CD14-positive monocyte (primary cell): ENCODE data around the gene PTPRD. TPM values are rescaled to one million over a fixed set of nuclear protein-coding genes. Genes with fewer than 3 reads are reported as not detected.

Experiments
- DNase-seq, 3 donors: peaks; one replicate each; pipeline ENCODE4 v3.0.0-alpha.2; 2011 to 2022
- H2AFZ ChIP-seq: 2 replicates; pipeline ENCODE4 v1.6.0; 2012; ENCODE audit warnings: mild to moderate bottlenecking, low read depth, low read length, inconsistent platforms; ENCODE audit not compliant: insufficient read depth, poor library complexity, severe bottlenecking
- H3K27ac ChIP-seq, 2 donors: 1 replicate in 1 of 2; 2 replicates in 1 of 2; pipeline ENCODE4 v1.5.1; 2012 to 2013; ENCODE audit warnings: low read length in 2 of 2, control low read depth in 1 of 2, inconsistent platforms in 1 of 2, low read depth in 1 of 2, mild to moderate bottlenecking in 1 of 2
- H3K27me3 ChIP-seq, 2 donors: one replicate each; pipeline versions ENCODE4 v1.6.0 to v1.6.1; 2011 to 2013; ENCODE audit warnings: low read length in 2 of 2; ENCODE audit not compliant: control insufficient read depth in 2 of 2, insufficient read depth in 2 of 2
- H3K36me3 ChIP-seq, 2 donors: replicated peaks in 1 of 2; 1 replicate in 1 of 2; 2 replicates in 1 of 2; pipeline versions ENCODE4 v1.5.1 to v1.6.1; 2012 to 2013; ENCODE audit warnings: low read length in 2 of 2, control low read depth in 1 of 2, inconsistent platforms in 1 of 2, mild to moderate bottlenecking in 1 of 2; ENCODE audit not compliant: insufficient read depth in 2 of 2, control insufficient read depth in 1 of 2
- H3K4me1 ChIP-seq, 2 donors: 1 replicate in 1 of 2; 2 replicates in 1 of 2; pipeline versions ENCODE4 v1.5.1 to v1.6.1; 2012 to 2013; ENCODE audit warnings: low read length in 2 of 2, control low read depth in 1 of 2, inconsistent platforms in 1 of 2, mild to moderate bottlenecking in 1 of 2, moderate library complexity in 1 of 2; ENCODE audit not compliant: insufficient read depth in 2 of 2, control insufficient read depth in 1 of 2
- H3K4me2 ChIP-seq: replicated peaks from 2 replicates; pipeline ENCODE3; 2012; ENCODE audit warnings: low read length, moderate library complexity, mild to moderate bottlenecking; ENCODE audit not compliant: poor library complexity, severe bottlenecking; ENCODE audit errors: extremely low read depth
- H3K4me3 ChIP-seq, 3 experiments: fragments of 200-600 bp in 1 of 3; sonication (generic) in 1 of 3; replicated peaks in 1 of 3; 1 replicate in 2 of 3; 2 replicates in 1 of 3; pipeline ENCODE4 v1.5.1; 2011 to 2013; ENCODE audit warnings: low read length in 3 of 3, mild to moderate bottlenecking in 3 of 3, control low read depth in 2 of 3, low read depth in 2 of 3, inconsistent platforms in 1 of 3, moderate library complexity in 1 of 3
- H3K79me2 ChIP-seq: 2 replicates; pipeline ENCODE4 v1.6.0; 2012; ENCODE audit warnings: mild to moderate bottlenecking, control low read depth, inconsistent platforms, low read length, moderate library complexity; ENCODE audit not compliant: insufficient read depth
- H3K9ac ChIP-seq: 2 replicates; pipeline ENCODE4 v1.6.0; 2017; ENCODE audit warnings: low read length, mild to moderate bottlenecking; ENCODE audit not compliant: insufficient read depth, poor library complexity, severe bottlenecking
- H3K9me3 ChIP-seq, 2 donors: replicated peaks in 1 of 2; 1 replicate in 1 of 2; 2 replicates in 1 of 2; pipeline versions ENCODE4 v1.5.1 to v1.6.1; 2012 to 2013; ENCODE audit warnings: low read length in 2 of 2, control low read depth in 1 of 2; ENCODE audit not compliant: control insufficient read depth in 1 of 2, insufficient read depth in 1 of 2
- H4K20me1 ChIP-seq: 2 replicates; pipeline ENCODE4 v1.6.0; 2012; ENCODE audit warnings: mild to moderate bottlenecking, low read length, control low read depth, moderate library complexity; ENCODE audit not compliant: insufficient read depth
- H3K27ac Mint-ChIP-seq, 7 donors: one replicate each; pipeline ENCODE4 v1.8.0; 2020; ENCODE audit warnings: mild to moderate bottlenecking in 7 of 7, mixed read lengths in 7 of 7, moderate library complexity in 6 of 7, inconsistent platforms in 2 of 7
- H3K27me3 Mint-ChIP-seq, 3 donors: one replicate each; pipeline ENCODE4 v1.8.0; 2021 to 2022; ENCODE audit warnings: low read depth in 3 of 3, mild to moderate bottlenecking in 3 of 3, mixed read lengths in 3 of 3, moderate library complexity in 3 of 3, inconsistent platforms in 1 of 3
- H3K36me3 Mint-ChIP-seq, 2 donors: one replicate each; pipeline ENCODE4 v1.8.0; 2020; ENCODE audit warnings: mixed read lengths in 2 of 2, inconsistent platforms in 1 of 2, mild to moderate bottlenecking in 1 of 2
- H3K4me1 Mint-ChIP-seq: one replicate; pipeline ENCODE4 v1.8.0; 2020; ENCODE audit warnings: mild to moderate bottlenecking, mixed read lengths
- H3K4me3 Mint-ChIP-seq, 2 donors: one replicate each; pipeline ENCODE4 v1.8.0; 2020; ENCODE audit warnings: mild to moderate bottlenecking in 2 of 2, mixed read lengths in 2 of 2, moderate library complexity in 1 of 2
- H3K9me3 Mint-ChIP-seq, 7 donors: one replicate each; pipeline ENCODE4 v1.8.0; 2020 to 2022; ENCODE audit warnings: mixed read lengths in 7 of 7, mild to moderate bottlenecking in 6 of 7, moderate library complexity in 6 of 7, inconsistent platforms in 2 of 7
- WGBS: methylation state at CpG from one replicate; pipeline ENCODE4 v1.1.5; 2013; ENCODE audit warnings: missing lambda C conversion rate; ENCODE audit not compliant: insufficient coverage; 5-methylcytosine and 5-hydroxymethylcytosine counted together
- intact Hi-C, 2 donors: fragments of 100-400 bp; cut with micrococcal nuclease; formaldehyde crosslinking; loops; one replicate each; pipeline versions ENCODE4 v1.15.0 to v1.15.1; 2023
- polyA plus RNA-seq, 3 donors: library from polyadenylated mRNA; depleted of rRNA in 1 of 3; unstranded in 2 of 3; stranded (reverse) in 1 of 3; fragments of 300-500 nt in 2 of 3; fragments of >200 nt in 1 of 3; fragmentation: Illumina TruSeq in 2 of 3; gene quantifications; 1 replicate in 2 of 3; 2 replicates in 1 of 3; pipeline ENCODE4 v1.2.3, GENCODE V29; 2012 to 2021
- TF ChIP-seq, protein P1 (sequence below): fragments of 200-600 bp; IDR thresholded peaks from one replicate; pipeline ENCODE4 v1.8.0; 2022; ENCODE audit warnings: antibody characterized with exemption, mild to moderate bottlenecking

PTPRD gene
- polyA plus RNA-seq, 3 donors = not detected

DNA sequence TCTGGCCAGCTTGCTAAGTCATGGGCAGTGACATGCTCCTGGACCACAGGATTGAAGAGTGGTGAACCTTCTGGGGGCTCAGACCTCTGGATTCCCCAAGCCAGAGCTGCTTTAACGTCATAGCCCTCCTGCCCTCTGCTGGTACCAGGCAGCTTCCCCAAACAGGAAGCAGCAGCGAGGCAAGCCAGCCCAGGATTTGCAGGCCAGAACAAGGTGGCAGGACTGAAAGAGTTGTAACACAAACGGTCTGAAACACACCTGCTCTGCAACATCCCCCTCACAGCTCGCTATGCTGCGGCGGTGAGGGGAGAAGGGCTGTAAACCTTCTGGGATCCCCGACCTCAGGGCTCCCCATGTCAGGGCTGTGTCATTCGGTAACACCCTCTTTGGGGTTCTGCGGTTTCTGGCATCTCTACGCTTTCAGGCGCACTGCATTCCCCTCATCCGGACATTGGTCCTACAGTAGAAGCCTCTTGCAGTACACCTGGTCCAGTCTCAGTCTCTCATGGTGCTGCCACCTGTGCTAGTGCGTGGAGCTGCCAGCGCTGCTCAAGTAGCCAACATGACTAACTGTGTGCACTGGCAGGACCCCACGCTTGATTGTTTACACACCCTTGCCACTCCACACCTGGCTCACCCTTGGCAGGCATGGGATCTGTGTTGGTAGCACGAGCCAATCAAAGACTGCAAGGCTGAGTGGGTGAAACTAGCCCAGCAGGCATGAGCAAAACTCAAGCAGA is 893.3 kb downstream of the PTPRD start:
- 89% methylated on average over 15 of the region's 16 CpGs for WGBS
- TF ChIP-seq, protein P1, sequence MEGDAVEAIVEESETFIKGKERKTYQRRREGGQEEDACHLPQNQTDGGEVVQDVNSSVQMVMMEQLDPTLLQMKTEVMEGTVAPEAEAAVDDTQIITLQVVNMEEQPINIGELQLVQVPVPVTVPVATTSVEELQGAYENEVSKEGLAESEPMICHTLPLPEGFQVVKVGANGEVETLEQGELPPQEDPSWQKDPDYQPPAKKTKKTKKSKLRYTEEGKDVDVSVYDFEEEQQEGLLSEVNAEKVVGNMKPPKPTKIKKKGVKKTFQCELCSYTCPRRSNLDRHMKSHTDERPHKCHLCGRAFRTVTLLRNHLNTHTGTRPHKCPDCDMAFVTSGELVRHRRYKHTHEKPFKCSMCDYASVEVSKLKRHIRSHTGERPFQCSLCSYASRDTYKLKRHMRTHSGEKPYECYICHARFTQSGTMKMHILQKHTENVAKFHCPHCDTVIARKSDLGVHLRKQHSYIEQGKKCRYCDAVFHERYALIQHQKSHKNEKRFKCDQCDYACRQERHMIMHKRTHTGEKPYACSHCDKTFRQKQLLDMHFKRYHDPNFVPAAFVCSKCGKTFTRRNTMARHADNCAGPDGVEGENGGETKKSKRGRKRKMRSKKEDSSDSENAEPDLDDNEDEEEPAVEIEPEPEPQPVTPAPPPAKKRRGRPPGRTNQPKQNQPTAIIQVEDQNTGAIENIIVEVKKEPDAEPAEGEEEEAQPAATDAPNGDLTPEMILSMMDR = no peak
- Mint-ChIP-seq H3K4me1 (no peaks in the 10 kb centered on the region), H3K27me3 (no peaks in the 10 kb centered on the region), H3K9me3 (peaks cover 2 to 17% (median 10%) of the 10 kb centered on the region in 7 donors), H3K4me3 (no peak overlapping the region), H3K27ac (no peak overlapping the region), H3K36me3 (no peaks in the 10 kb centered on the region)
- Histone ChIP-seq H3K79me2 (no peaks in the 10 kb centered on the region), H3K27me3 (no peaks in the 10 kb centered on the region), H2AFZ (no peak overlapping the region), H3K4me3 (no peak overlapping the region), H3K9me3 (peaks cover 19 to 27% of the 10 kb centered on the region in 2 donors), H3K4me2 (no peak overlapping the region), H3K27ac (no peak overlapping the region), H3K4me1 (no peaks in the 10 kb centered on the region), H3K36me3 (no peaks in the 10 kb centered on the region), H3K9ac (no peak overlapping the region), H4K20me1 (no peaks in the 10 kb centered on the region)
- no peak for DNase-seq
- intact Hi-C loops = no loop called here

DNA sequence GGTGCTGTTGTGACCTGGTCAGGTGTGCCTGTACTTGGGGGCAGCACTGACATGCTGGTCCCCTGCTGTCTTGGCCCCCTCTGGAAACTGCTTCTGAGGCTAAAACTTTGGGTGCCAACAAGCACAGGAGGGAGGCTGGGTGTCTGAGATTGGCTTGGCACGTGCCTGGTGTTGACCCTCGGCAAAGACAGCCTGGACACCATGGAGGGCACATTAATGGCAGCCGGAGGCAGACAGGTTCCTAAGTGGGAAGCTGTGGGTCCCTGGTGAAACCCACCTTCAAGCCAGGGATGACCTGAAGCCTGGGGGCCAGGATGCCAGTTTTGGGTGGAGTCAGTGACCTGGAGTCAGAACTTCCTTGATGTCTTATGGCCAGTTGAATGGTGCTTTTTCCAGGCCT is 894.1 kb downstream of the PTPRD start:
- DNase-seq = no peak
- H2AFZ ChIP-seq = no peak overlapping the region
- intact Hi-C loops = no loop called here
- no peaks in the 10 kb centered on the region for H4K20me1 ChIP-seq
- peaks cover 19 to 24% of the 10 kb centered on the region in 2 donors for H3K9me3 ChIP-seq
- H3K27ac Mint-ChIP-seq = no peak overlapping the region
- no peaks in the 10 kb centered on the region for H3K27me3 Mint-ChIP-seq
- no peaks in the 10 kb centered on the region for H3K79me2 ChIP-seq
- no peak overlapping the region for H3K4me3 ChIP-seq
- H3K4me1 Mint-ChIP-seq = no peaks in the 10 kb centered on the region
- no peaks in the 10 kb centered on the region for H3K27me3 ChIP-seq
- H3K36me3 ChIP-seq = no peaks in the 10 kb centered on the region
- H3K9me3 Mint-ChIP-seq = peaks cover 2 to 17% (median 10%) of the 10 kb centered on the region in 7 donors
- H3K9ac ChIP-seq = no peak overlapping the region
- H3K36me3 Mint-ChIP-seq = no peaks in the 10 kb centered on the region
- no peaks in the 10 kb centered on the region for H3K4me1 ChIP-seq
- no peak overlapping the region for H3K27ac ChIP-seq
- H3K4me2 ChIP-seq = no peak overlapping the region
- 94% methylated on average over 3 of the region's 3 CpGs for WGBS
- TF ChIP-seq, protein P1 = no peak
- no peak overlapping the region for H3K4me3 Mint-ChIP-seq
